IPS DF 6.9 (cell line): ENCODE results near the gene METTL16.
"Not testable (repeated sequence)": the region's sequence is repeated elsewhere in the genome, so short reads cannot be mapped to it uniquely, and the experiment has no call there.

Experiments used
- DNase-seq: peaks from one replicate; pipeline ENCODE4 v3.0.0-alpha.2; 2013; ENCODE audit warnings: low read depth, low spot score
- H3K27ac ChIP-seq: one replicate; pipeline ENCODE4 v1.5.1; 2013; ENCODE audit warnings: low read length, control low read depth
- H3K27me3 ChIP-seq: 2 replicates; pipeline ENCODE4 v1.6.1; 2013; ENCODE audit warnings: mild to moderate bottlenecking, low read length; ENCODE audit not compliant: control insufficient read depth, insufficient read depth
- H3K36me3 ChIP-seq: 2 replicates; pipeline ENCODE4 v1.6.1; 2013; ENCODE audit warnings: low read length; ENCODE audit not compliant: control insufficient read depth, insufficient read depth
- H3K4me1 ChIP-seq: 2 replicates; pipeline ENCODE4 v1.6.1; 2013; ENCODE audit warnings: low read length; ENCODE audit not compliant: control insufficient read depth, insufficient read depth
- H3K4me3 ChIP-seq: 2 replicates; pipeline ENCODE4 v1.5.1; 2013; ENCODE audit warnings: mild to moderate bottlenecking, low read length
- H3K9me3 ChIP-seq: 2 replicates; pipeline ENCODE4 v1.6.1; 2013; ENCODE audit warnings: low read length, inconsistent platforms; ENCODE audit not compliant: control insufficient read depth, insufficient read depth
- WGBS: extraction: QIAGEN DNeasy Blood & Tissue Kit; methylation state at CpG from one replicate; pipeline ENCODE4 v1.1.7; 2013; ENCODE audit warnings: mixed read lengths, missing lambda C conversion rate; ENCODE audit not compliant: insufficient read length, insufficient coverage; 5-methylcytosine and 5-hydroxymethylcytosine counted together

METTL16 gene

GRCh38 chr17:2503627-2504026 lies 8.1 kb downstream of the METTL16 start:
- H3K4me3 ChIP-seq, result no peak overlapping the region
- no peak for DNase-seq
- 100% methylated on average over 2 of the region's 5 CpGs for WGBS
- no peaks in the 10 kb centered on the region for H3K9me3 ChIP-seq
- H3K4me1 ChIP-seq, result no peaks in the 10 kb centered on the region
- no peaks in the 10 kb centered on the region for H3K27me3 ChIP-seq
- no peaks in the 10 kb centered on the region for H3K36me3 ChIP-seq
- no peak overlapping the region for H3K27ac ChIP-seq

GRCh38 chr17:2502871-2503580 lies 8.7 kb downstream of the METTL16 start:
- Histone ChIP-seq H3K27ac (no peak overlapping the region), H3K9me3 (no peaks in the 10 kb centered on the region), H3K4me1 (no peaks in the 10 kb centered on the region), H3K27me3 (no peaks in the 10 kb centered on the region), H3K36me3 (no peaks in the 10 kb centered on the region), H3K4me3 (no peak overlapping the region)
- DNase-seq, result no peak
- no CpG with 5 or more reads among the region's 8 CpGs for WGBS

GRCh38 chr17:2500446-2500845 lies 11.2 kb downstream of the METTL16 start:
- Histone ChIP-seq H3K4me1 (no peaks in the 10 kb centered on the region), H3K27me3 (no peaks in the 10 kb centered on the region; the same call in 1 of the 2 replicates), H3K36me3 (no peaks in the 10 kb centered on the region), H3K27ac (no peak overlapping the region), H3K4me3 (no peak overlapping the region), H3K9me3 (no peaks in the 10 kb centered on the region)
- DNase-seq, result no peak
- no CpG with 5 or more reads among the region's 8 CpGs for WGBS

DNA sequence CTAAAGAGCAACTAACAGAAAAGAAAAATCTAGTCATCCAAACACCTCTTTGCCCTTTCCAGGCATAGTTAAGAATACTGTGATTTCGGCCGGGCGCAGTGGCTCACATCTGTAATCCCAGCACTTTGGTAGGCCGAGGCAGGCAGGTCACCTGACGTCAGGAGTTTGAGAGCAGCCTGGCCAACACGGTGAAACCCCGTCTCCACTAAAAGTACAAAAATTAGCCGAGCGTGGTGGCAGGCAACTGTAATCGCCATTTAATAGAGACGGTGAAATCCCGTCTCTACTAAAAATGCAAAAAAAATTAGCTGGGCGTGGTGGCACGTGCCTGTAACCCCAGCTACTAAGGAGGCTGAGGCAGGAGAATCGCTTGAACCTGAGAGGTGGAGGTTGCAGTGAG lies 22.4 kb downstream of the METTL16 start:
- DNase-seq, H3K4me3 ChIP-seq, H3K27ac ChIP-seq, H3K27me3 ChIP-seq, H3K4me1 ChIP-seq, H3K9me3 ChIP-seq, H3K36me3 ChIP-seq: not testable (repeated sequence)
- no CpG with 5 or more reads among the region's 15 CpGs for WGBS

GRCh38 chr17:2487306-2487705 lies 24.4 kb downstream of the METTL16 start:
- Histone ChIP-seq H3K36me3 (no peaks in the 10 kb centered on the region), H3K27ac (no peak overlapping the region), H3K27me3 (no peaks in the 10 kb centered on the region), H3K9me3 (no peaks in the 10 kb centered on the region), H3K4me3 (no peak overlapping the region), H3K4me1 (peaks cover 2% of the 10 kb centered on the region; the same call in 1 of the 2 replicates)
- no peak for DNase-seq
- no CpG with 5 or more reads among the region's 6 CpGs for WGBS

DNA sequence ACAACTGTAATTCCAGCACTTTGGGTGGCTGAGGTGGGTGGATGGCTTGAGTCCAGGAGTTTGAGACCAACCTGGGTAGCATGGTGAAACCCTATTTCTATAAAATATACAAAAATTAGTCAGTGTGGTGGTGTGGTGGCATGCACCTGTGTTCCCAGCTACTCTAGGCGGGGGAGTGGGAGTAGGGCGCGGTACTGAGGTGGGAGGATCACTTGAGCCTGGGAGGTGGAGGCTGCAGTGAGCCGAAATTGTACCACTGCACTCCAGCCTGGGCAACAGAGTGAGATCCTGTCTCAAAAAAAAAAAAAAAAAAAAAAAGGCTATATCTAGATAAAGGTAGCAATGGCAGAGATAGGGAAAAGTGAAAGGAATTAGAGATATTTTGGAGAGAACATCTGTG lies 25.0 kb downstream of the METTL16 start:
- H3K4me1 ChIP-seq, H3K36me3 ChIP-seq, H3K9me3 ChIP-seq, H3K27me3 ChIP-seq, DNase-seq, H3K4me3 ChIP-seq, H3K27ac ChIP-seq: not testable (repeated sequence)
- no CpG with 5 or more reads among the region's 4 CpGs for WGBS

GRCh38 chr17:2485970-2486369 lies 25.7 kb downstream of the METTL16 start:
- H3K9me3 ChIP-seq, result no peaks in the 10 kb centered on the region
- H3K4me3 ChIP-seq, result no peak overlapping the region
- DNase-seq, result no peak
- H3K27ac ChIP-seq, result no peak overlapping the region
- H3K27me3 ChIP-seq, result no peaks in the 10 kb centered on the region
- peaks cover 2% of the 10 kb centered on the region; the same call in 1 of the 2 replicates for H3K4me1 ChIP-seq
- no peaks in the 10 kb centered on the region for H3K36me3 ChIP-seq
- no CpG with 5 or more reads among the region's 10 CpGs for WGBS

GRCh38 chr17:2485543-2485942 lies 26.1 kb downstream of the METTL16 start:
- Histone ChIP-seq H3K27ac (no peak overlapping the region), H3K27me3 (no peaks in the 10 kb centered on the region), H3K4me1 (peaks cover 2% of the 10 kb centered on the region; the same call in 1 of the 2 replicates), H3K4me3 (no peak overlapping the region), H3K9me3 (no peaks in the 10 kb centered on the region), H3K36me3 (no peaks in the 10 kb centered on the region)
- DNase-seq, result no peak
- no CpG with 5 or more reads among the region's 5 CpGs for WGBS

DNA sequence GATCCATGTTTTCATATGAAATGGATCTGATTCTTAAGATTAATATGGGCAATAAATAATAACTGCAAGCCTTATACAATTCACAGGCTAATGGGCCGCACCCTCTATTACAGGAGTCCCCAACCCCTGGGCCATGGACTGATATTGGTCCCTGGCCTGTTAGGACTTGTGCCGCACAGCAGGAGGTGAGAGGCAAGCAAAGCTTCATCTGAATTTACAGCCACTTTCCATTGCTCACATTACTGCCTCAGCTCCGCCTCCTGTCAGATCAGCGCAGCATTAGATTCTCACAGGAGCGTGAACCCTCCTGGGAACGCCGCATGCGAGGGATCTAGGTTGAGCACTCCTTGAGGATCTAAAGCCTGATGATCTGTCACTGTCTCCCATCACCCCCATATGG lies 26.8 kb downstream of the METTL16 start:
- H3K27ac ChIP-seq, result no peak overlapping the region
- no peak overlapping the region for H3K4me3 ChIP-seq
- H3K9me3 ChIP-seq, result no peaks in the 10 kb centered on the region
- no peaks in the 10 kb centered on the region for H3K27me3 ChIP-seq
- WGBS, result no CpG with 5 or more reads among the region's 8 CpGs
- no peaks in the 10 kb centered on the region for H3K36me3 ChIP-seq
- H3K4me1 ChIP-seq, result peaks cover 2% of the 10 kb centered on the region; the same call in 1 of the 2 replicates
- no peak for DNase-seq

- Histone ChIP-seq H3K4me1 (peaks cover 2% of the 10 kb centered on the region; the same call in 1 of the 2 replicates), H3K36me3 (no peaks in the 10 kb centered on the region), H3K27me3 (no peaks in the 10 kb centered on the region), H3K4me3 (no peak overlapping the region), H3K9me3 (no peaks in the 10 kb centered on the region), H3K27ac (no peak overlapping the region)
- no peak for DNase-seq
- no CpG with 5 or more reads among the region's 1 CpG for WGBS
Observed at GRCh38 chr17:2483084-2483483, 28.6 kb downstream of the METTL16 start.

DNA sequence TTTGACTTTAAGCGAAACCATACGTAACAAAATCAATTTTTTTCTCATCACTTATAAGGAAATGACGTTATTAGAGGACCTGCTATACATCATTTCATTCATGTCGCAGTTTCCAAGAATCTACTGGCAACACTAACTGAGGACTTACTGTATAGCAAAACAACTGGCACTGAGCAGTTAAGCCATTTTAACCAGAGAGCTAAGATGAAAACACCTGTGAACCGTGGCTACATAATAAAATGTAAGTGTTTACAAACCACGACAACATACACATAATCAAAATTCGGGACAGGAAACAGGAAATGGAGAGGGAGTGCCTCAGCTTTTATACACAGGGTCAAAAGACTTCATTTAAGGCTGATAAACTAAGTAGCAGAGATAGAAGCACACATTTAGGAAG lies 29.5 kb downstream of the METTL16 start:
- no peaks in the 10 kb centered on the region for H3K9me3 ChIP-seq
- no CpG with 5 or more reads among the region's 7 CpGs for WGBS
- no peak overlapping the region for H3K4me3 ChIP-seq
- no peak overlapping the region for H3K27ac ChIP-seq
- DNase-seq, result no peak
- H3K27me3 ChIP-seq, result no peaks in the 10 kb centered on the region
- peaks cover 2% of the 10 kb centered on the region; the same call in 1 of the 2 replicates for H3K4me1 ChIP-seq
- no peaks in the 10 kb centered on the region for H3K36me3 ChIP-seq
